ENCODE measurements around the gene OXGR1. TPM values are rescaled to one million over a fixed set of nuclear protein-coding genes. Genes with fewer than 3 reads are reported as not detected.

The OXGR1 gene
- total RNA-seq (ENCODE audit: low replicate concordance) = 0.88 and 1.6 TPM in 2 replicates

GRCh38 chr13:96994017-96994857, at the start of gene OXGR1:
OXGR1 (minus strand) TSS chr13:96994476; CDS start chr13:96987759, 6,717 bp downstream.
- no peaks in the 10 kb centered on the region for H3K9me3 ChIP-seq (ENCODE audit: low read depth)
- H3K9ac ChIP-seq = no peak within 1 kb of the TSS
- no peaks in the 10 kb centered on the region for H3F3A ChIP-seq (ENCODE audit: low read depth)
- no peak within 1 kb of the TSS for H3K27ac ChIP-seq
- no peaks in the 10 kb centered on the region for H4K20me1 ChIP-seq (ENCODE audit: low read depth)
- H3K36me3 ChIP-seq = no peaks in the 10 kb centered on the region
- H2AFZ ChIP-seq (replicated peaks) = peak within 1 kb of the TSS; percentile 95
- H3K4me1 ChIP-seq = peaks cover 14% of the 10 kb centered on the region
- DNase-seq (ENCODE audit: low spot score) = peak; percentile 36
- peaks cover 14% of the 10 kb centered on the region for H3K4me1 Mint-ChIP-seq
- H3K4me2 ChIP-seq = peak within 1 kb of the TSS; percentile 83
- H3K4me3 ChIP-seq = peak within 1 kb of the TSS; percentile 59
- H3K9me3 Mint-ChIP-seq = no peaks in the 10 kb centered on the region
- H3K27ac Mint-ChIP-seq = no peak within 1 kb of the TSS
- H3K36me3 Mint-ChIP-seq = no peaks in the 10 kb centered on the region
- H3K27me3 ChIP-seq = peaks cover 64% of the 10 kb centered on the region
- TF ChIP-seq EZH2 (IDR thresholded peaks at IDR 0.05) (peak; percentile 42), EZH2phosphoT487 (IDR thresholded peaks at IDR 0.05) (no peak), CTCF (IDR thresholded peaks at IDR 0.05) (peak; percentile 22)
- H3K27me3 Mint-ChIP-seq (ENCODE audit: insufficient read depth, low read depth) = peaks cover 11% of the 10 kb centered on the region
- H3K4me3 Mint-ChIP-seq = peak within 1 kb of the TSS; percentile 84
- no peaks in the 10 kb centered on the region for H3K79me2 ChIP-seq (ENCODE audit: low read depth)

GRCh38 chr13:97043302-97043701, 49.0 kb upstream of the OXGR1 start:
- H3K9me3 ChIP-seq (ENCODE audit: low read depth) = no peaks in the 10 kb centered on the region
- H3K9me3 Mint-ChIP-seq = no peaks in the 10 kb centered on the region

GRCh38 chr13:97030705-97031452, 36.6 kb upstream of the OXGR1 start:
- H4K20me1 ChIP-seq (ENCODE audit: low read depth) = no peaks in the 10 kb centered on the region
- Mint-ChIP-seq H3K9me3 (peaks cover 6% of the 10 kb centered on the region), H3K36me3 (no peaks in the 10 kb centered on the region), H3K4me3 (no peak overlapping the region), H3K27me3 (ENCODE audit: insufficient read depth, low read depth) (peaks cover 5% of the 10 kb centered on the region), H3K4me1 (no peaks in the 10 kb centered on the region), H3K27ac (no peak overlapping the region)
- TF ChIP-seq EZH2phosphoT487 (IDR thresholded peaks at IDR 0.05) (no peak), EZH2 (IDR thresholded peaks at IDR 0.05) (no peak), CTCF (IDR thresholded peaks at IDR 0.05) (peak; percentile 45)
- no peaks in the 10 kb centered on the region for H3F3A ChIP-seq (ENCODE audit: low read depth)
- no peak overlapping the region for H3K9ac ChIP-seq
- no peaks in the 10 kb centered on the region for H3K36me3 ChIP-seq
- no peaks in the 10 kb centered on the region for H3K9me3 ChIP-seq (ENCODE audit: low read depth)
- no peaks in the 10 kb centered on the region for H3K4me1 ChIP-seq
- H3K4me3 ChIP-seq = no peak overlapping the region
- H3K79me2 ChIP-seq (ENCODE audit: low read depth) = no peaks in the 10 kb centered on the region
- H2AFZ ChIP-seq (replicated peaks) = no peak overlapping the region
- DNase-seq (ENCODE audit: low spot score) = peak; percentile 28
- H3K27me3 ChIP-seq = no peaks in the 10 kb centered on the region
- no peak overlapping the region for H3K27ac ChIP-seq
- no peak overlapping the region for H3K4me2 ChIP-seq

More at GRCh38 chr13:97043302-97043701, 49.0 kb upstream of the OXGR1 start:
- no peaks in the 10 kb centered on the region for H3K27me3 Mint-ChIP-seq (ENCODE audit: insufficient read depth, low read depth)
- Histone ChIP-seq H3K4me1 (no peaks in the 10 kb centered on the region), H3K4me2 (no peak overlapping the region), H2AFZ (replicated peaks) (no peak overlapping the region), H3K9ac (no peak overlapping the region), H4K20me1 (ENCODE audit: low read depth) (no peaks in the 10 kb centered on the region), H3K79me2 (ENCODE audit: low read depth) (no peaks in the 10 kb centered on the region), H3F3A (ENCODE audit: low read depth) (no peaks in the 10 kb centered on the region), H3K27me3 (no peaks in the 10 kb centered on the region), H3K27ac (no peak overlapping the region), H3K36me3 (no peaks in the 10 kb centered on the region), H3K4me3 (no peak overlapping the region)
- DNase-seq (ENCODE audit: low spot score) = no peak
- no peaks in the 10 kb centered on the region for H3K36me3 Mint-ChIP-seq
- no peak for TF ChIP-seq EZH2phosphoT487 (IDR thresholded peaks at IDR 0.05)
- no peak for TF ChIP-seq EZH2 (IDR thresholded peaks at IDR 0.05)
- no peak for TF ChIP-seq CTCF (IDR thresholded peaks at IDR 0.05)
- H3K4me3 Mint-ChIP-seq = no peak overlapping the region
- peaks cover 4% of the 10 kb centered on the region for H3K4me1 Mint-ChIP-seq
- no peak overlapping the region for H3K27ac Mint-ChIP-seq
